ENCODE measurements around the gene TTLL11.
A peak's percentile ranks its signal among the peaks of the same experiment; 100 is the strongest.

The TTLL11 gene

GRCh38 chr9:121926351-121926801 lies 166.7 kb downstream of the TTLL11 start:
- no peak overlapping the region for H3K4me3 ChIP-seq (ENCODE audit: low read depth, low read length)
- DNase-seq (ENCODE audit: low read depth) = no peak
- no peak for TF ChIP-seq CTCF (IDR thresholded peaks at IDR 0.05; ENCODE audit: low read depth, low read length, missing control alignments)

- H3K4me3 ChIP-seq (ENCODE audit: low read depth, low read length) = no peak overlapping the region
- TF ChIP-seq CTCF (IDR thresholded peaks at IDR 0.05; ENCODE audit: low read depth, low read length, missing control alignments) = no peak
- no peak for DNase-seq (ENCODE audit: low read depth)
Observed at GRCh38 chr9:121925935-121926334, 167.2 kb downstream of the TTLL11 start.

GRCh38 chr9:121924700-121925099 lies 168.4 kb downstream of the TTLL11 start:
- no peak overlapping the region for H3K4me3 ChIP-seq (ENCODE audit: low read depth, low read length)
- no peak for TF ChIP-seq CTCF (IDR thresholded peaks at IDR 0.05; ENCODE audit: low read depth, low read length, missing control alignments)
- DNase-seq (ENCODE audit: low read depth) = no peak

- no peak for TF ChIP-seq CTCF (IDR thresholded peaks at IDR 0.05; ENCODE audit: low read depth, low read length, missing control alignments)
- DNase-seq (ENCODE audit: low read depth) = no peak
- H3K4me3 ChIP-seq (ENCODE audit: low read depth, low read length) = no peak overlapping the region
Observed at GRCh38 chr9:121921444-121921843, 171.7 kb downstream of the TTLL11 start.

- no peak for TF ChIP-seq CTCF (IDR thresholded peaks at IDR 0.05; ENCODE audit: low read depth, low read length, missing control alignments)
- no peak overlapping the region for H3K4me3 ChIP-seq (ENCODE audit: low read depth, low read length)
- DNase-seq (ENCODE audit: low read depth) = no peak
Observed at GRCh38 chr9:121917375-121918335, 175.5 kb downstream of the TTLL11 start.

GRCh38 chr9:121915304-121915625 lies 177.8 kb downstream of the TTLL11 start:
- TF ChIP-seq CTCF (IDR thresholded peaks at IDR 0.05; ENCODE audit: low read depth, low read length, missing control alignments) = no peak
- H3K4me3 ChIP-seq (ENCODE audit: low read depth, low read length) = no peak overlapping the region
- DNase-seq (ENCODE audit: low read depth) = peak; percentile 15

All from GM12864 (cell line).